H1 (cell line): ENCODE measurements around the gene TSG101.

Experiments used
- EGR1 ChIP-seq: IDR thresholded peaks from 2 replicates; pipeline ENCODE4 v1.6.1; 2011; ENCODE audit warnings: low read depth, low read length, borderline replicate concordance
- SIX5 ChIP-seq: IDR thresholded peaks from 2 replicates; pipeline ENCODE4 v1.6.1; 2011; ENCODE audit warnings: mild to moderate bottlenecking, low read depth, low read length

- TF ChIP-seq SIX5 (no peak), EGR1 (no peak)
These were observed 31.0 kb downstream of the TSG101 start for GRCh38 chr11:18495703-18496102.
